ENCODE results near the gene HMCN1. TPM values are rescaled to one million over a fixed set of nuclear protein-coding genes. Genes with fewer than 3 reads are reported as not detected.
"Not testable (repeated sequence)": the region's sequence is repeated elsewhere in the genome, so short reads cannot be mapped to it uniquely, and the experiment has no call there.

The HMCN1 gene
- total RNA-seq, 2 donors from 2014 or later: 10.4 to 22.3 TPM

- ATAC-seq: no peak
- DNase-seq: no peak
- intact Hi-C loops (cut with DNase I): no loop called here
Measured at GRCh38 chr1:185871627-185872150, 137.5 kb downstream of the HMCN1 start.

- intact Hi-C loops (cut with DNase I): no loop called here
- no peak for ATAC-seq
- DNase-seq: no peak
Measured at GRCh38 chr1:185874246-185874645, 140.1 kb downstream of the HMCN1 start.

GRCh38 chr1:185880330-185880729, 146.1 kb downstream of the HMCN1 start:
- ATAC-seq: peak in 1 of 2 donors; percentile 49
- intact Hi-C loops (cut with DNase I): no loop called here

GRCh38 chr1:185880779-185881333, 146.7 kb downstream of the HMCN1 start:
- ATAC-seq (peak; percentile 77 to 97), DNase-seq (peak; percentile 33)
- intact Hi-C loops (cut with DNase I): no loop called here

More at GRCh38 chr1:185880330-185880729, 146.1 kb downstream of the HMCN1 start:
- DNase-seq: no peak

- no peak for ATAC-seq
- intact Hi-C loops (cut with DNase I): no loop called here
- DNase-seq: no peak
Measured at GRCh38 chr1:185886046-185886445, 151.9 kb downstream of the HMCN1 start.

GRCh38 chr1:185886671-185887070, 152.5 kb downstream of the HMCN1 start:
- intact Hi-C loops (cut with DNase I): no loop called here

GRCh38 chr1:185892831-185893403, 158.7 kb downstream of the HMCN1 start:
- intact Hi-C loops (cut with DNase I); ATAC-seq; DNase-seq: not testable (repeated sequence)

More at GRCh38 chr1:185886671-185887070, 152.5 kb downstream of the HMCN1 start:
- no peak for DNase-seq
- ATAC-seq: peak in 1 of 2 donors; percentile 23

GRCh38 chr1:185894791-185895190, 160.6 kb downstream of the HMCN1 start:
- ATAC-seq (peak in 1 of 2 donors; percentile 63), DNase-seq (no peak)
- intact Hi-C loops (cut with DNase I): no loop called here

GRCh38 chr1:185895208-185895900, 161.2 kb downstream of the HMCN1 start:
- ATAC-seq: peak; percentile 15 to 72
- DNase-seq: no peak
- intact Hi-C loops (cut with DNase I): no loop called here

- no peak for ATAC-seq
- DNase-seq: no peak
- intact Hi-C loops (cut with DNase I): no loop called here
Measured at GRCh38 chr1:185896863-185897262, 162.7 kb downstream of the HMCN1 start.

GRCh38 chr1:185906186-185906585, 172.0 kb downstream of the HMCN1 start:
- no peak for DNase-seq
- intact Hi-C loops (cut with DNase I): no loop called here
- ATAC-seq: no peak

- ATAC-seq: no peak
- DNase-seq: no peak
- intact Hi-C loops (cut with DNase I): no loop called here
Measured at GRCh38 chr1:185907246-185907645, 173.1 kb downstream of the HMCN1 start.

- DNase-seq: no peak
- ATAC-seq: no peak
- intact Hi-C loops (cut with DNase I): no loop called here
Measured at GRCh38 chr1:185911978-185912377, 177.8 kb downstream of the HMCN1 start.

GRCh38 chr1:185912504-185912903, 178.3 kb downstream of the HMCN1 start:
- DNase-seq (no peak), ATAC-seq (no peak)
- intact Hi-C loops (cut with DNase I): no loop called here

- DNase-seq: no peak
- intact Hi-C loops (cut with DNase I): no loop called here
- ATAC-seq: no peak
Measured at GRCh38 chr1:185914089-185914488, 179.9 kb downstream of the HMCN1 start.

- DNase-seq: no peak
- intact Hi-C loops (cut with DNase I): no loop called here
- no peak for ATAC-seq
Measured at GRCh38 chr1:185916861-185917260, 182.7 kb downstream of the HMCN1 start.

GRCh38 chr1:185917646-185918045, 183.5 kb downstream of the HMCN1 start:
- DNase-seq (no peak), ATAC-seq (peak; percentile 21 to 61)
- intact Hi-C loops (cut with DNase I): no loop called here

- no peak for ATAC-seq
- intact Hi-C loops (cut with DNase I): no loop called here
- no peak for DNase-seq
Measured at GRCh38 chr1:185920602-185921001, 186.4 kb downstream of the HMCN1 start.

GRCh38 chr1:185921636-185922035, 187.4 kb downstream of the HMCN1 start:
- DNase-seq (no peak), ATAC-seq (no peak)
- intact Hi-C loops (cut with DNase I): no loop called here

GRCh38 chr1:185926588-185926987, 192.4 kb downstream of the HMCN1 start:
- no peak for DNase-seq
- intact Hi-C loops (cut with DNase I): no loop called here
- peak in 1 of 2 donors; percentile 38 for ATAC-seq
